GM23338 (cell line): ENCODE data around the gene NUMB.

ENCODE experiments used
- CREB1 ChIP-seq: fragments of 250-450 bp; sonication (Bioruptor Pico); IDR thresholded peaks from 2 replicates; pipeline ENCODE4 v1.5.0; 2020; ENCODE audit warnings: low read depth, mild to moderate bottlenecking, moderate library complexity
- EZH2 ChIP-seq: fragments of 200-600 bp; sonication (generic); IDR thresholded peaks from one replicate; pipeline ENCODE4 v1.8.0; 2017; ENCODE audit warnings: antibody characterized with exemption, mild to moderate bottlenecking, low read depth; ENCODE audit not compliant: unreplicated experiment
- POLR2AphosphoS5 ChIP-seq: IDR thresholded peaks from 2 replicates; pipeline ENCODE4 v1.6.1; 2016; ENCODE audit warnings: antibody characterized with exemption, low read depth
- REST ChIP-seq: IDR thresholded peaks from one replicate; pipeline ENCODE4 v1.6.1; 2018; ENCODE audit warnings: antibody characterized with exemption; ENCODE audit not compliant: unreplicated experiment
- TF ChIP-seq, protein P1 (sequence below), 2 experiments: fragments of 200-600 bp in 1 of 2; sonication (generic) in 1 of 2; conservative IDR thresholded peaks; 2 replicates each; pipeline versions ENCODE4 v1.5.1 to v1.6.1; 2016 to 2017; ENCODE audit warnings: antibody characterized with exemption in 2 of 2, low read depth in 2 of 2, mild to moderate bottlenecking in 2 of 2, moderate library complexity in 1 of 2

GRCh38 chr14:73263606-73264005 is 194.7 kb downstream of the NUMB start:
- TF ChIP-seq CREB1 (CRISPR knock-in tag), result no peak
- TF ChIP-seq, protein P1, sequence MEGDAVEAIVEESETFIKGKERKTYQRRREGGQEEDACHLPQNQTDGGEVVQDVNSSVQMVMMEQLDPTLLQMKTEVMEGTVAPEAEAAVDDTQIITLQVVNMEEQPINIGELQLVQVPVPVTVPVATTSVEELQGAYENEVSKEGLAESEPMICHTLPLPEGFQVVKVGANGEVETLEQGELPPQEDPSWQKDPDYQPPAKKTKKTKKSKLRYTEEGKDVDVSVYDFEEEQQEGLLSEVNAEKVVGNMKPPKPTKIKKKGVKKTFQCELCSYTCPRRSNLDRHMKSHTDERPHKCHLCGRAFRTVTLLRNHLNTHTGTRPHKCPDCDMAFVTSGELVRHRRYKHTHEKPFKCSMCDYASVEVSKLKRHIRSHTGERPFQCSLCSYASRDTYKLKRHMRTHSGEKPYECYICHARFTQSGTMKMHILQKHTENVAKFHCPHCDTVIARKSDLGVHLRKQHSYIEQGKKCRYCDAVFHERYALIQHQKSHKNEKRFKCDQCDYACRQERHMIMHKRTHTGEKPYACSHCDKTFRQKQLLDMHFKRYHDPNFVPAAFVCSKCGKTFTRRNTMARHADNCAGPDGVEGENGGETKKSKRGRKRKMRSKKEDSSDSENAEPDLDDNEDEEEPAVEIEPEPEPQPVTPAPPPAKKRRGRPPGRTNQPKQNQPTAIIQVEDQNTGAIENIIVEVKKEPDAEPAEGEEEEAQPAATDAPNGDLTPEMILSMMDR (conservative IDR thresholded peaks at IDR 0.05; ENCODE audit: low read depth in 2 of 2), result no peak
- TF ChIP-seq POLR2AphosphoS5, result no peak
- TF ChIP-seq EZH2, result no peak
- no peak for TF ChIP-seq REST
